Stimulated activated CD8-positive, alpha-beta memory T cell treated with anti-CD3 and anti-CD28 coated beads, Interleukin-15, amount 100 ng/mL, for 1 hour (primary cell): ENCODE results near the gene RASL11A.
"Not testable (repeated sequence)": the region's sequence is repeated elsewhere in the genome, so short reads cannot be mapped to it uniquely, and the experiment has no call there.

Experiments
- DNase-seq: peaks from one replicate; pipeline ENCODE4 v3.0.0-alpha.2; 2020; ENCODE audit warnings: low read depth

Gene RASL11A

DNA sequence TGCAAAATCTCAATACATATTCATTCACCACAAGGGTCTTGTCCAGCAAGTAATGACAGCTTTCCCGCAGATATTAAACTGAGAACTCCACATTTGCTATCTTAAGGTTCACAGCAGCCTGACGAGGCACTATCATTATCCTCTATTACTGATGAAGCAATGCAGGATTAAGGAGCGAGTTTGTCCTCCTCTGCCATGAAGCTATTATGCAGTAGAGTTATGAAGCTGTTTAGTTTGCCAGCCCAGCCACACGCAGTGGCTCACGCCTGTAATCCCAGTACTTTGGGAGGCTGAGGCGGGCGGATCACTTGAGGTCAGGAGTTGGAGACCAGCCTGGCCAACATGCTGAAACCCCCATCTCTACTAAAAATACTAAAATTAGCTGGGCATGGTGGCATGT, 29.8 kb downstream of the RASL11A start:
- DNase-seq, result not testable (repeated sequence)

GRCh38 chr13:27300941-27301586, 30.4 kb downstream of the RASL11A start:
- no peak for DNase-seq

DNA sequence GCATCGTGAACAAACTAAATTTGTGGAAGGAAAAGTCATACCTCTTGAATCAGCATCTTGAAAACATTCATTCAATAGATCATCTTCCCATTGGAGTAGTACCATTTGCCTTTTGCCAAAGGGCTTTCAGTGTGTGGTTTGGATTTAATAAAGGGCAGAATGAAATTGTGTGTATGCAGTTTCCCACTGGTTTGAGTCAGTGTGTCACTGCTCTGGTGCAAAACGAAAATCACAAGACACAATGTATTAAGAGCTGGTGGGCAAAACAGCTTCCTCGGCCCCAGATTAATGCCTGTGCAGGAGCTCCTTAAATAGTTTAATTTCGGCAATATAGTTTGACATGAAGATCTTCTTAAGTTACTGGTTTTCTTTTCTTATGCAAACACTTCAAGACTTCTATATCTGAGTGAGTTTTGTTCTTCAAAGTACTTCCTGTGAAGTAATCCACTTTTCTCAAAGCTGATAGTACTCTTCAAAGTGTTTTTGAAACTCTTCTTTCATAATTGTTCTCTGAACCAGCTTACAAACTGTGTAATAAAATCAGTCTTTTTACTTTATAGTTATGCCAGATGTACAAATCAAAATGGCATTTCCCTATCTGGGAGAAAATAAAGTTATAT, 32.1 kb downstream of the RASL11A start:
- DNase-seq, result no peak

DNA sequence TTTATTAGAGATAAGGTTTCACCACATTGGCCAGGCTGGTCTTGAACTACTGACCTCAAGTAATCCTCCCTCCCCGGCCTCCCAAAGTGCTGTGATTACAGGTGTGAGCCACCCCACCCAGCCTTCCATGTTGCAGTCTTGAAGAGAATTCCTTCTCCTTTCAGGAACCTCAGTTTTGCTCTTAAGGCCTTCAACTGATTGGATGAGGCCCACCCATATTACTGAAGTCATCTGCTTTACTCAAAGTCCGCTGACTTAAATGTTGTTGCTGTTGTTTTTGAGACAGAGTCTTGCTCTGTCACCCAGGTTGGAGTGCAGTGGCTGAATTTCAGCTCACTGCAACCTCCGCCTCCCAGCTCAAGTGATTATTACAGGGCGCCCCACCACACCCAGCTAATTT, 33.5 kb downstream of the RASL11A start:
- DNase-seq, result no peak

- DNase-seq, result no peak
Observed at GRCh38 chr13:27304611-27305010, 34.0 kb downstream of the RASL11A start.

DNA sequence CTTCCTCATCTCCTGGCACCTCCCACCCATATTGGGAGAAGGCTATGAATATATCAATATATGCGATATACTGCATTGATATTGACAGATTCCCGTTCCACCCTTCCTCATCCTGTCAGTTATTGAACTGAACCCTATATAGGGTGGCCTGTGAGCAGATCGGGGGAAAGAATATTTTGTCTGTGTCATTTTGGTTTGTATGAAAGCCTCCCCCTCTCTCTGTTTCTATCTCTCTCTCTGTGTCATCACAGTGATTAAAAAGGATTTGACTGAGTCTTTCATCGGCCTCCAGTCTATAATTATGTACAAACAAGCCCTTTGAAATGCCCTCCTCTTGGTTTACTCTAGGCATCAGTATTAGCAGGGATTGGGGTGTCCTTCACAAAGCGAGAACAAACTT, 35.7 kb downstream of the RASL11A start:
- DNase-seq, result no peak

GRCh38 chr13:27308941-27309340, 38.3 kb downstream of the RASL11A start:
- DNase-seq, result no peak

DNA sequence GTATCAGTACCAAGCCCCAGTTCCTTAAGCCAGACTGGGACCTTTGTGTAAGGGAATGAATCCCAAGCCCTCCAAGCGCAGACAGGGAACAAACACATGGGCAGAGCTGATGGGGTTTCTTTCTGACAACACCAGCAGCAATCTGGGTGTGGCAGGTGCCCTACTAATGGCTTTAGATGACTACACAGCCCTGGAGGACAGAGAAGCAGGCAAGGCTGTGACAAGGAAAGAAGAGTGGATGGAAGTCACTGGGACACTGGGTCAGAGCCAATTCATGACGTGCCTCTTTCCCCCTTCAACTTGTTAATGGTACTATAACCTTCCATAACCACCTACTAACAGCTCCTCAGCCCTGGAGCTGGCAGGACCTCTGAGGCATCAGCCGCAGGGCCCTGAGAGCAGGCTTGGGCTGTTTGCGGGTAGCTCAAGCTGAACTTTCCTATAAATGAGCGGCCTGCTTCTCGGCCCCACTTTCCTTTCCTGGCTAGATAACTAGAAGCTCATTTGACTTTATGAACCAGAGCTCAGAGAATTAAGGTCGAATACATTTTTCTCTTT, 38.9 kb downstream of the RASL11A start:
- DNase-seq, result no peak

- no peak for DNase-seq
Observed at GRCh38 chr13:27309967-27310598, 39.5 kb downstream of the RASL11A start.

DNA sequence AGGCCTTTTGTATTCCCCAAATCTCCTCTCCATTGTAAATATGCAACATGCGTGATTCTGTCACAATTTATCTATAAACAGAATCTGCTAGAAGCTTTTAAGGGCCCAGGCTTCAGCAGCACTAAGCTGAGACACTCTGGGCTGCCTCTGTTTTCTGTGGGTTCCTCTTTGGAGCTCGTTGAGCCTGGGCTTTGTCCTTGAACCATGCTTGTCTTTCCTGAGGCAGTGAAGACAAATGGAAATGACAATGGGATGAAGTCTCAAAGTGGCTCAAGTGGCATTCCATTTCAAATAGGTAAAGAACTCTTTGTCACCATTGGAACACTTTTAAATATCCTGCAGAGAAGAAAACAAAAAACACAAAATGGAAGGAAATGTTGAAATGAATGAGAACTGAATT, 40.3 kb downstream of the RASL11A start:
- no peak for DNase-seq

DNA sequence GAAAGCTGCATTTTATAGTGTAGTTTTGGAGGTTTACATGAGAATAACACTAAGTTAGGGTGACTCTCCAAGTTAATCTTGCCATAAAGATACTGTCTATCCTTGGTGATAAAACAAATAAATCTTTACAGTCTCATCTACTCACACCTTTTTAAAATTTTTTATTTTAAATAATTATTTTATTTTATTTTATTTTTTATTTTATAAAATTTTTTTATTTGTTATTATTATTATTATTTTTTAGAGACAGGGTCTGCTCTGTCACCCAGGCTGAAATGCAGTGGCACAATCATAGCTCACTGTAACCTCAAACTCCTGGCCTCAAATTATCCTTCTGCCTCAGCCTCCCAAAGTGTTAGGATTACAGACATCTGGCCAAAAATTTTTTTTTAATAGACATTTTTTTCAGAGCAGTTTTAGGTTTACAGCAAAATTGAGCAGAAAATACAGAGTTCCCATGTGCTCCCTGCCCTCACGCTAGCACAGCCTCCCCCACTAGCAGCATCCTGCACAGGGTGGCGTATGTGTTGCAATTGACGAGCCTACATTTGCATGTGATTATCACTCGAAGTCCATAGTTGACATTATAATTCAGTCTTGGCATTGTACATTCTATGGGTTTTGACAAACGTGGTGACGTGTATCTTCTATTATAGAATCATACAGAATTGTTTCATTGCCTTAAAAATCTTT, 41.0 kb downstream of the RASL11A start:
- DNase-seq, result no peak

DNA sequence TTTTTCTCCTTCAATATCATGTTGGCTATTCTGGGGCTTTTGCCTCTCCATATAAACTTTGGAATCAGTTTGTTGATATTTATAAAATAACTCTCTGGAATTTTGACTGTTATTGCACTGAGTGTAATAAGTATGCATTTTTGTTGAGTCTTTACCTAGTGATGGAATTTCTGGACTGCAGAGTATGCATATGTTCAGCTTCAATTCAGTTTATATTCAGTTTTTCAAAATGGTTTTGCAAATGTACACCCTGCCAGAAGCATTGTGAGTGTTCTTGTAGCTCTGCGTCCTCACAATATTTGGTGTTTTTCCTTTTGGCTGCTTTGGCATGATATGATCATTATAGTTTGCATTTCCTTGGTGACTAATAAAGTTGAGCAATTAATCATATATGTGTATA, 43.1 kb downstream of the RASL11A start:
- no peak for DNase-seq

GRCh38 chr13:27319404-27319803, 48.8 kb downstream of the RASL11A start:
- DNase-seq, result no peak

DNA sequence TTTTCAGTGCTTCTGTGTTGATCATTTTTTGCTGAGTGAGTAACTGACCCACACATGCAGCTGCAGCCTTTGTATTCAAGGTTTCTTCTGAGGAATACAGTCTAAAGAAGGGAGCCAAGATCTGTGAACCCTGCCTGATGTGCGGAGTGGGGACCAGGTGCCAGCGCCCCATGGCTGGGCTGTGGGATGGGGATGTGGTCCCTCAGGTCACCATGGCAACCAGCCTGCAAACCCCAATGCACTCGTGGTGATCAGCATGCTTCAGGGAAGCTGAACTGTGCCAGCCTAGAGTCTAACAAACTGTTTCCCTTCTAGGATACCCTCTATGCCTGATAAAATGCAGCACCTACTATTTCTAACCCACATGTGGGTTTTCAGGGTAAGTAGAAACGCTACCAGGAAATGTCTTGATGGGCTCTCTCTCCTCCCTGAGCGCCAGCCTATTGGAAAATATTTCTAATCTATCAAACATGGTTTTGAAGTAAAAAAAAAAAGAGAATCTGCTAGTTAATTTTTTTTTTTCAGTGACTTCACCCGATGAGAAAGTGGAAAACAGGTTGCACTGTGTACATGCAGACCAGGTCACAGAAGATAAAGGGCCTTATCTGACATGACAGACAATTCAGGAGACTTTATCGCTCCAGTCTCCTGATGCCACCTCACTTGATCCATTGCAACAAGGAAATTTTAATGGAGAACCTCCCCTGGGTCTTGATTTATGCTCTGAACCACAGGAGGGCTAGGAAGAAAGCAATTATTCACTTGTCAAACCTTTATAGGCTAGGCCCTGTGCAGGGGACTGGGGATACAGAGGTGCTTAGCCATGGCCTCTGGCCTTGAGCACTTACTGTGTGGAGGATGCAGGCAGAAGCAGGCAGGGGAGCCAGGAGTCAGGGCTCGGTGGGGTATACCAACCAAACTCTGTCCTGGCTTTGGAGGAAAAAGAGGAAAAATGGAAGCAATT, 51.1 kb downstream of the RASL11A start:
- no peak for DNase-seq

DNA sequence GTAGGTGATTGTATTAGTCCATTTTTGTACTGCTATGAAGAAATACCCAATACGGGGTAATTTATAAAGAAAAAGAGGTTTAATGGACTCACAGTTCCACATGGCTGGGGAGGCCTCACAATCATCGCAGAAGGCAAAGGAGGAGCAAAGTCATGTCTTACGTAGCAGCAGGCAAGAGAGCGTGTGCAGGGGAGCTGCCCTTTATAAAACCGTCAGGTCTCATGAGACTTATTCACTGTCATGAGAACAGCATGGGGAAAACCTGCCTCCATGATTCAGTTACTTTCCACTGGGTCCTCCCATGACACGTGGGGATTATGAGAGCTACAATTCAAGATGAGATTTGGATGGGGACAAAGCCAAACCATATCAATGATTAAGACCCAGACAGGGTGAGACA, 51.8 kb downstream of the RASL11A start:
- not testable (repeated sequence) for DNase-seq
